Activated T-cell treated with anti-CD3 and anti-CD28 coated beads, Interleukin-2, amount 50 U/mL, for 4 hours (primary cell): ENCODE data around the gene HIRA. TPM values are rescaled to one million over a fixed set of nuclear protein-coding genes. Genes with fewer than 3 reads are reported as not detected.

Experiments used
- ATAC-seq, 2 donors: fragments of 200-7000 bp; cut with Tn5 transposase; one replicate each; pipeline ENCODE4 v1.10.0; 2021
- DNase-seq: peaks from one replicate; pipeline ENCODE4 v3.0.0-alpha.2; 2020
- H3K27me3 Mint-ChIP-seq: one replicate; pipeline ENCODE4 v1.8.0; 2021; ENCODE audit warnings: low read depth, mixed read lengths
- H3K36me3 Mint-ChIP-seq: one replicate; pipeline ENCODE4 v1.8.0; 2022; ENCODE audit warnings: mixed read lengths; ENCODE audit not compliant: insufficient read depth
- H3K4me1 Mint-ChIP-seq: one replicate; pipeline ENCODE4 v1.8.0; 2021; ENCODE audit warnings: low read depth, mixed read lengths
- H3K4me3 Mint-ChIP-seq: one replicate; pipeline ENCODE4 v1.8.0; 2021; ENCODE audit warnings: mild to moderate bottlenecking, moderate library complexity, mixed read lengths
- H3K9me3 Mint-ChIP-seq: one replicate; pipeline ENCODE4 v1.8.0; 2021; ENCODE audit warnings: mixed read lengths
- total RNA-seq, 3 donors: library from RNA; stranded (reverse); gene quantifications; one replicate each; pipeline ENCODE4 v1.2.1, GENCODE V29; 2021

HIRA gene
- total RNA-seq, 3 donors from 2014 or later = 36.8 to 41.4 (median 38.2) TPM

- Mint-ChIP-seq H3K9me3 (no peaks in the 10 kb centered on the region), H3K36me3 (peaks cover 48% of the 10 kb centered on the region), H3K27me3 (no peaks in the 10 kb centered on the region), H3K4me3 (no peak overlapping the region), H3K4me1 (peaks cover 2% of the 10 kb centered on the region)
- DNase-seq = no peak
- no peak for ATAC-seq
Measured at GRCh38 chr22:19469421-19469820, 37.9 kb upstream of the HIRA start.

DNA sequence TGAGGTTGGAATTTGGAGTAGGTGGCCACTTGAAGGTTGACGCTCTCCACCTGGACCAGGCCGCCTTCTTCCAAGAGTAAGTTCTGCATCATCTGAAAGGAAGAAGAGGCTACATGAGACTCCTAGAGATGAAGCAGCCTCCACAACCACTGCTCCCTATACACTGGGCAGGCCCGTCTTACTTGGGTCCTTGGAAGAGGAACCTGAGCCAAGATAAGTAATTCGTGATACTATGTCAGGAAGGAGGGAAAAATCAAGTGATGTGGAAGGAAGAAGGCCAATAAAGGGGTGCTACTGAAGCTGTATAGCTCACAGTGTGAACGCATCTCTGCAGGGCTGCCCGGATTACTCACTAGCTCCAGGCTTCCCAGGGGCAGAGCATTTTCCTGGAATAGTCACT is 36.4 kb upstream of the HIRA start:
- Mint-ChIP-seq H3K4me1 (no peaks in the 10 kb centered on the region), H3K4me3 (no peak overlapping the region), H3K27me3 (no peaks in the 10 kb centered on the region), H3K36me3 (peaks cover 54% of the 10 kb centered on the region), H3K9me3 (no peaks in the 10 kb centered on the region)
- DNase-seq = no peak
- no peak for ATAC-seq

DNA sequence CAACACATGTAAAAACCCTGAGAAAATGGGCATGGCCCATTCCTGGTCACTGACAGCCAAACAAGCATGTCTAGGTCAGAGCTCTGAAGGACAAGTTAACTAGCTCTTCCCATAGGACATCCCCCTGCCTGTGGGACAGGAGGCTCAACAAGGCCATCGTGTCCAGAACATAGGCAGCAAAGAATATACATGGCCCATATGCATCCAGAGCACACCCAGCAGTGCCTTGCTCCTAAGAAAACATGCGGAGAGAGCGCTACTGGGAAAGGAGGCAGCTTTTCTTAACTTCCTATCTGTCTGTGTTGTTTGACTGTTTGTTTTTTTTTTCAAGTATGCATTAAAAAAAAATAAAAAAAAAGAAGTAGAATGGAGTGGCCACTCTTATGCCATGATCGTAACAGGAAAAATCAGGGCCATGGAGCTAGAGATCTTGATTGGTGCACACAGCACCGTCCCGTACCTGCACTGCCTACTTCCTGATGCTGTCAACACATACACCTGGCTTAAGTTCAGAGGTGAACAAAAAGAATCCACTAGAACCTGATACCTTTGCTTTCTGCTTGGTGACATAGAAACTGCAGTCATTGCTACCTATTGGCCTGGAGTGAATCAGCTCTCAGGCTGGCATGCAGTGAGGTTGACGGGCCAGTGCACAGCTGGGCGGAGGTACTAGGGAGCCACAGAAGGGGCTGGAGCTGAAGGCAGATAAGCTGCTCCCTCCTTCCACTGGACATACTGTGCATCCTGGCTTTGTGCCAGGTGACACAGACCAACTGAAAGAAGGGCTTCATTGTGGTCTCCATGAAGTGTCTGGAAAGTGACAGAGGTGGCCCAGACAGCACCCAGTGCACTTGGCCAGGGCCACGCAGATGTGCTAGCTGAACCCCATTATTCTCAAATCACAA is 35.6 kb upstream of the HIRA start:
- no peak for DNase-seq
- no peak overlapping the region for H3K4me3 Mint-ChIP-seq
- no peak for ATAC-seq
- H3K4me1 Mint-ChIP-seq = no peaks in the 10 kb centered on the region
- no peaks in the 10 kb centered on the region for H3K27me3 Mint-ChIP-seq
- peaks cover 57% of the 10 kb centered on the region for H3K36me3 Mint-ChIP-seq
- no peaks in the 10 kb centered on the region for H3K9me3 Mint-ChIP-seq

- Mint-ChIP-seq H3K4me3 (no peak overlapping the region), H3K4me1 (no peaks in the 10 kb centered on the region), H3K36me3 (peaks cover 53% of the 10 kb centered on the region), H3K27me3 (no peaks in the 10 kb centered on the region), H3K9me3 (no peaks in the 10 kb centered on the region)
- ATAC-seq = no peak
- DNase-seq = no peak
Measured at GRCh38 chr22:19466126-19466716, 34.7 kb upstream of the HIRA start.

DNA sequence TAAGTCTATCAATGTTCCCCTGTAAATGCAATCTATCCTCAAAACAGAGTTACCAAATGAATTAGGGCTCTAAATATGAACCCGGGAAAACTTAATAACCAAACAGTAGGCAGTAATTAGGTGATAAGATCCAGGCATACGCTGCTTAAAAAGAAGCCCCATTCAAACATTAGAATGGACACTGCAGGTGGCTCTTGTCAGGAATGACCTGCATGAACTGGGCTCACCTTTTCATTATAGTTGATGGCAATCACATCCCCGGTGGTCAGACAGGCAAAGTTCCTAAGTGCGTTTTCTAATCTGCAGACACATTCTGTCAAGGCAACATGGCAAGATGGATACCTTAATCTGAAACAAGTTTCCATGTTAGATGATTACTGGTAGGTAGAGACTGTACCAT is 33.4 kb upstream of the HIRA start:
- H3K9me3 Mint-ChIP-seq = no peaks in the 10 kb centered on the region
- H3K4me3 Mint-ChIP-seq = no peak overlapping the region
- H3K4me1 Mint-ChIP-seq = no peaks in the 10 kb centered on the region
- no peaks in the 10 kb centered on the region for H3K27me3 Mint-ChIP-seq
- H3K36me3 Mint-ChIP-seq = peaks cover 46% of the 10 kb centered on the region
- DNase-seq (no peak), ATAC-seq (no peak)

- H3K36me3 Mint-ChIP-seq = peaks cover 43% of the 10 kb centered on the region
- DNase-seq (no peak), ATAC-seq (no peak)
- no peaks in the 10 kb centered on the region for H3K9me3 Mint-ChIP-seq
- H3K27me3 Mint-ChIP-seq = no peaks in the 10 kb centered on the region
- no peaks in the 10 kb centered on the region for H3K4me1 Mint-ChIP-seq
- H3K4me3 Mint-ChIP-seq = no peak overlapping the region
Measured at GRCh38 chr22:19464546-19464945, 33.0 kb upstream of the HIRA start.

DNA sequence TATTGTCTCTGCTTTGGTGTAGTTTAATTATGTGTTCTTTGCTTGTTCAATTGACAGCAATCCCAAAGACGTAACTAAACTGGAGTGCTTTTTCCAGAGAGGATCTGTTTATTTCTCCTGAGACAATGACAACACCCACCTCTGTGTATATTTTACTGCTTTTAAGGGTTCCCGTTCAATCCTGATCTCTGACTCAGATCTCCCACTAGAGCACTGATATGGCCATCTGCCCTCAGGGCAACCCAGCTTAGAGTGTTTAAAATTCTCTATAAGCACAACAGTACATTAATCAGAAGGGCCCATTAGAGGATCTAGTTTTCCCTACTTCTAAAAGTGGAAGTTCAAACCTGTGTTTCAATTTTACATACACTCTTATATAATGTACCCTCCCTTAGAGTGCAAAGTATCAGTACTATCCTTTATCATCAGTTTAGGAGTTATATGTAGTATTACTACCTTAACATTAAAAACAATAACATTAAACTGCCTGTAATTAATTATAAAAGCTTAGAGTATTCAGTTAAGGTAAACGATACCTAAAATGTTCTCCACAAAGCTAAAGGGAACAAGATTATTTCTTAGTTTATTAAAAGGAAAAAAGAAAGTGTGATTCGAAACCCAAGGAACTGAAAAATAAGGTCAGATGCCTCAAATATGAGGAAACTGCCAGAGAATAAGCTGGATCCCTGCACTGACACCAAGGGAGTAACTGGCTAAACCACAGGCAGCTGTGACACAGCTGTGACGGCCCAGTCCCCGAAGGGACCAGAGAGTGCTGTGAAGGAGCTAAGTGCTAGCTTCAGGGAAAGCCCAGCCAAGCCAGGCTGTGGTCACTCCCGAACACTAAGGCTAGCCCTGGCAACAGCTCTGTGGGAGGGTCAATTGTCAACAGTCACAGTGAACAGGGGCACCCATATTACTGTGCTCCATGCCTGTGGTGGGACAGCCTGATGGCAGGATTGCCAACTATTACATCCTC is 32.2 kb upstream of the HIRA start:
- ATAC-seq (no peak), DNase-seq (no peak)
- Mint-ChIP-seq H3K4me1 (no peaks in the 10 kb centered on the region), H3K9me3 (no peaks in the 10 kb centered on the region), H3K36me3 (peaks cover 38% of the 10 kb centered on the region), H3K4me3 (no peak overlapping the region), H3K27me3 (no peaks in the 10 kb centered on the region)

GRCh38 chr22:19463008-19463407 is 31.5 kb upstream of the HIRA start:
- H3K9me3 Mint-ChIP-seq = no peaks in the 10 kb centered on the region
- no peak for ATAC-seq
- H3K36me3 Mint-ChIP-seq = peaks cover 34% of the 10 kb centered on the region
- no peaks in the 10 kb centered on the region for H3K27me3 Mint-ChIP-seq
- no peak for DNase-seq
- no peak overlapping the region for H3K4me3 Mint-ChIP-seq
- H3K4me1 Mint-ChIP-seq = no peaks in the 10 kb centered on the region

- DNase-seq (no peak), ATAC-seq (no peak)
- Mint-ChIP-seq H3K4me1 (no peaks in the 10 kb centered on the region), H3K9me3 (no peaks in the 10 kb centered on the region), H3K27me3 (no peaks in the 10 kb centered on the region), H3K36me3 (peaks cover 30% of the 10 kb centered on the region), H3K4me3 (no peak overlapping the region)
Measured at GRCh38 chr22:19461506-19461905, 30.0 kb upstream of the HIRA start.

GRCh38 chr22:19460036-19460435 is 28.5 kb upstream of the HIRA start:
- H3K4me1 Mint-ChIP-seq = no peaks in the 10 kb centered on the region
- peaks cover 34% of the 10 kb centered on the region for H3K36me3 Mint-ChIP-seq
- no peaks in the 10 kb centered on the region for H3K27me3 Mint-ChIP-seq
- DNase-seq (no peak), ATAC-seq (no peak)
- H3K4me3 Mint-ChIP-seq = no peak overlapping the region
- H3K9me3 Mint-ChIP-seq = no peaks in the 10 kb centered on the region

- H3K27me3 Mint-ChIP-seq = no peaks in the 10 kb centered on the region
Measured at GRCh38 chr22:19457828-19458428, 26.4 kb upstream of the HIRA start.

DNA sequence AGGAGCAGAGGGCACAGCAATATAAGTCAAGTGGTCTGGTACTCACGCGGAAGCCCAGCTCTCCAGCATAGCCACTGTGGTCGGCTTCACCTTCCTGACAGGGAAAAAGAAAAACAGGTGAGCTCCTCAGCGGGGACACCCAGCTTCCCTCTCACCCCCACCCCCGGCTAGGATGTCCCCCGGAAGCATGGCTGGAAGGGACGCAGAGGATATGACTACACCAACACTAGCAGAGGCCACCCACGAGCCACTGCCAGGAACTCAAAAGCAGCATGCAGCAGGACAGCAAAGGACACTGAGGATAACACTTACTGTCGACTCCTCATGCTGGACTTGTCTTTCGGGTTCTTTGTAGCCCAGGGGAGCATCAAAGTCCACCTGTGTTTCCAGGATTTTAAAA is 25.0 kb upstream of the HIRA start:
- H3K36me3 Mint-ChIP-seq = peaks cover 38% of the 10 kb centered on the region
- H3K9me3 Mint-ChIP-seq = no peaks in the 10 kb centered on the region
- H3K4me3 Mint-ChIP-seq = no peak overlapping the region
- peaks cover 3% of the 10 kb centered on the region for H3K4me1 Mint-ChIP-seq
- H3K27me3 Mint-ChIP-seq = no peaks in the 10 kb centered on the region
- DNase-seq = no peak
- ATAC-seq = no peak

More at GRCh38 chr22:19457828-19458428, 26.4 kb upstream of the HIRA start:
- Mint-ChIP-seq H3K4me3 (no peak overlapping the region), H3K9me3 (no peaks in the 10 kb centered on the region), H3K4me1 (peaks cover 3% of the 10 kb centered on the region), H3K36me3 (peaks cover 35% of the 10 kb centered on the region)
- no peak for DNase-seq
- no peak for ATAC-seq

GRCh38 chr22:19455585-19456370 is 24.2 kb upstream of the HIRA start:
- ATAC-seq (peak in 1 of 2 donors; percentile 37), DNase-seq (no peak)
- no peaks in the 10 kb centered on the region for H3K27me3 Mint-ChIP-seq
- peaks cover 3% of the 10 kb centered on the region for H3K4me1 Mint-ChIP-seq
- H3K36me3 Mint-ChIP-seq = peaks cover 38% of the 10 kb centered on the region
- no peaks in the 10 kb centered on the region for H3K9me3 Mint-ChIP-seq
- H3K4me3 Mint-ChIP-seq = no peak overlapping the region
